Measurements from ENCODE around the gene C5orf63. TPM values are rescaled to one million over a fixed set of nuclear protein-coding genes. Genes with fewer than 3 reads are reported as not detected.
"Not testable (repeated sequence)": the region's sequence is repeated elsewhere in the genome, so short reads cannot be mapped to it uniquely, and the experiment has no call there.

C5orf63 gene
- total RNA-seq = 5.6 and 5.7 TPM in 2 replicates

DNA sequence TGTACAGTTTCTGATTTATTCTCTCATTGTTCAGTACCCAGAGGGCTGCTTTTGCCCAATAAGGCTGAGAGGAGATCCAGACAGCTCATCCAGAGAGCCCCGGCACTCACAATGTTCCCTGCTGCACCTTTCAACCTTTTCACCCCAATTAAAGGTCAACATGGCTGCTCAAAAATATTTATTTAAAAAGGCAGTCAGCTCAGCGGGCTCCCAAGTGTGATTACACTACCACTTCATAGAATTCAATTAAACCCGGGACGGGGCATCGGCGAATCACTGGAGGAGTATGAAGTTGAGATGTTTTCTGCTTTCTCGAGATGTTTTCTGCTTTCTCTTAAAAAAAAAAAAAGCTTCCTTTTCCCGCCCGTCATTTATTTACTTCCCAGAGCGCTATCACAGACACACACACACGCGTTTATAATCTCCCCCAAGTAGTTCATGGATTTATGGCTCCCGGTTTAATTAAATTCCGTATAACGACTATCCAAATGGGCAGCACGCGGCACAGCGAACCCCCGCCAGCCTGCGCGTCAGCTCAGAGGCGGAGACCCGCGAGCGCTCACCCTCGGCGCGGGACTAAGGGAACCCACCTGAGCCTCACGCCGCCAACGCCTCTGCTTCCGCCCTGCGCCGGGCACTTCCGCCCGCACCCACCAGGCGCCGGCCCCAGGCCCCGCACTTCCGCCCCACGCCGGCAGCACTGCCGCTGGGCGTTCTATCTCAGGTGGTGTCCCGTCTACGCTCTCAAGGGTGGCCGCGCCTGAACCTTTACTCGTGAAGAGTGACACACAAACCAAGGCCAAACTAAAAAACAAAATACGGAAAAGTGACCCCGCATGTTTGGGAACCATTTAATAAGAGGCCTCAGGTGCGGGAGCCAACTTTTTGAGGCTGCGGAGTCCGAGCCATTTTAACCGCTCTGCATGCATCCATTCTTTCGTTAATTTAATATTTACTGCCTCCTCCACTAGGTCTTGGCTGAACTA is at the start of gene C5orf63:
Gene C5orf63 (minus strand): TSS at position 642 of the 986 bp plus-strand sequence. CDS start 14,507 bp downstream, outside the sequence.
- intact Hi-C loops (cut with micrococcal nuclease) = loop anchor here (1.0 to 10.0 kb wide), 3 partner anchors 43 to 442 kb away; partner anchors contain the start of genes MARCHF3 and PRRC1
- H3K9me3 Mint-ChIP-seq = no peaks in the 10 kb centered on the region
- no peaks in the 10 kb centered on the region for H3K27me3 Mint-ChIP-seq
- peak within 1 kb of the TSS; percentile 90 for H3K27ac Mint-ChIP-seq
- H3K4me1 Mint-ChIP-seq = peaks cover 18% of the 10 kb centered on the region
- peaks cover 11% of the 10 kb centered on the region for H3K36me3 Mint-ChIP-seq (ENCODE audit: low read depth)
- DNase-seq = peak; percentile 91
- H3K4me3 Mint-ChIP-seq = peak within 1 kb of the TSS; percentile 91

- Mint-ChIP-seq H3K27me3 (peaks cover 4% of the 10 kb centered on the region), H3K4me1 (no peaks in the 10 kb centered on the region), H3K9me3 (peaks cover 12% of the 10 kb centered on the region), H3K36me3 (ENCODE audit: low read depth) (no peaks in the 10 kb centered on the region), H3K27ac (no peak overlapping the region), H3K4me3 (no peak overlapping the region)
- no peak for DNase-seq
- intact Hi-C loops (cut with micrococcal nuclease) = no loop called here
Observed at GRCh38 chr5:127112347-127112864, 39.1 kb upstream of the C5orf63 start.

- Mint-ChIP-seq H3K27ac (no peak overlapping the region), H3K36me3 (ENCODE audit: low read depth) (no peaks in the 10 kb centered on the region), H3K9me3 (peaks cover 14% of the 10 kb centered on the region), H3K27me3 (peaks cover 4% of the 10 kb centered on the region), H3K4me3 (no peak overlapping the region), H3K4me1 (no peaks in the 10 kb centered on the region)
- intact Hi-C loops (cut with micrococcal nuclease) = no loop called here
- no peak for DNase-seq
Observed at GRCh38 chr5:127111112-127111511, 37.8 kb upstream of the C5orf63 start.

GRCh38 chr5:127108624-127109260 is 35.4 kb upstream of the C5orf63 start:
- peaks cover 15% of the 10 kb centered on the region for H3K9me3 Mint-ChIP-seq
- H3K36me3 Mint-ChIP-seq (ENCODE audit: low read depth); intact Hi-C loops (cut with micrococcal nuclease); H3K27me3 Mint-ChIP-seq; H3K27ac Mint-ChIP-seq; H3K4me1 Mint-ChIP-seq; H3K4me3 Mint-ChIP-seq; DNase-seq: not testable (repeated sequence)

GRCh38 chr5:127101935-127102334 is 28.6 kb upstream of the C5orf63 start:
- no peak overlapping the region for H3K4me3 Mint-ChIP-seq
- intact Hi-C loops (cut with micrococcal nuclease) = no loop called here
- no peaks in the 10 kb centered on the region for H3K36me3 Mint-ChIP-seq (ENCODE audit: low read depth)
- no peak for DNase-seq
- H3K4me1 Mint-ChIP-seq = no peaks in the 10 kb centered on the region
- peaks cover 7% of the 10 kb centered on the region for H3K9me3 Mint-ChIP-seq
- H3K27me3 Mint-ChIP-seq = peaks cover 3% of the 10 kb centered on the region
- no peak overlapping the region for H3K27ac Mint-ChIP-seq

- no peak for DNase-seq
- Mint-ChIP-seq H3K4me3 (no peak overlapping the region), H3K36me3 (ENCODE audit: low read depth) (no peaks in the 10 kb centered on the region), H3K27ac (no peak overlapping the region), H3K9me3 (peaks cover 7% of the 10 kb centered on the region), H3K4me1 (no peaks in the 10 kb centered on the region), H3K27me3 (peaks cover 3% of the 10 kb centered on the region)
- intact Hi-C loops (cut with micrococcal nuclease) = no loop called here
Observed at GRCh38 chr5:127101533-127101932, 28.2 kb upstream of the C5orf63 start.

DNA sequence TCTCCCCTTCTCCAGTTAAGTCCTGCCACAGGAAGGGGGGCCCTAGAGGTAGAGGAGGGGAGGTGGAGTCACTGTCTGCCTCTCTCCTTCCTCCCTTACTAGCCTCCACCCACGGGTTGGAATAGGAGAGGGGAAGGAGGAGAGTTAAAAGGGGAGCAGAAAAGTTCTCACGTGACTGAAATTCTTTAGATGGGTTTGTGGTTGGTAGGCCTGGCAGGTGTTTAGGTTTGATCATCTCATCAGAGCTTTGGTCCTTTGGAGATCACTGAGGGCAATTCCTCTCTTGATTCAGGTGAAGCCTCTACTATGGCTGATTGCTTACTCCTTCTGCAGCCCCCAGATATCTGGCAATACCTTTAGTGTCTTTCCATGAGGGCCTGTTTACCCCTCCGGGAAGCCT is 24.9 kb upstream of the C5orf63 start:
- Mint-ChIP-seq H3K4me3 (no peak overlapping the region), H3K36me3 (ENCODE audit: low read depth) (no peaks in the 10 kb centered on the region), H3K4me1 (no peaks in the 10 kb centered on the region), H3K27ac (no peak overlapping the region), H3K27me3 (peaks cover 3% of the 10 kb centered on the region), H3K9me3 (peaks cover 3% of the 10 kb centered on the region)
- DNase-seq = no peak
- intact Hi-C loops (cut with micrococcal nuclease) = no loop called here

DNA sequence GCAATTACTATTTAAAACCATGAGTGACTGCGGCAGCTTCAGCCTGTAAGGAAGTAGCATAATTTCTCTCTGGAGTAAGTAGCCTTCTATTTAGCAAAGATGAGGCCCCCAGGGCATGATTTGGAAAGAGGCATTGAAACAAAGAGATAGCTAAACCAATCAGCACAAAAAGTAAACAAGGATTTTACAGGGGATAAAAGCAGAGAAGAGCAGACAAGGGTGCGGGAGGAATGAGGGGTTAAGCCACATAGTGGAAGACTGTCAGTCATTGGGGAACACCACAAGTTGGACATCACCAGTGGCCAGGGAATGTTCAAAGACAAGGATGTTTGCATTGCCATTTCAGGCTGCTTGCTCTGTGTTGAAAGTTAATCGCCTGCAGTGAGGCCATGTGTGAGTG is 24.0 kb upstream of the C5orf63 start:
- intact Hi-C loops (cut with micrococcal nuclease) = no loop called here
- Mint-ChIP-seq H3K9me3 (peaks cover under 1% of the 10 kb centered on the region), H3K27me3 (peaks cover under 1% of the 10 kb centered on the region), H3K4me3 (no peak overlapping the region), H3K4me1 (no peaks in the 10 kb centered on the region), H3K36me3 (ENCODE audit: low read depth) (no peaks in the 10 kb centered on the region), H3K27ac (no peak overlapping the region)
- DNase-seq = no peak

- no peaks in the 10 kb centered on the region for H3K9me3 Mint-ChIP-seq
- no peak overlapping the region for H3K27ac Mint-ChIP-seq
Observed at GRCh38 chr5:127096328-127096993, 23.2 kb upstream of the C5orf63 start.

DNA sequence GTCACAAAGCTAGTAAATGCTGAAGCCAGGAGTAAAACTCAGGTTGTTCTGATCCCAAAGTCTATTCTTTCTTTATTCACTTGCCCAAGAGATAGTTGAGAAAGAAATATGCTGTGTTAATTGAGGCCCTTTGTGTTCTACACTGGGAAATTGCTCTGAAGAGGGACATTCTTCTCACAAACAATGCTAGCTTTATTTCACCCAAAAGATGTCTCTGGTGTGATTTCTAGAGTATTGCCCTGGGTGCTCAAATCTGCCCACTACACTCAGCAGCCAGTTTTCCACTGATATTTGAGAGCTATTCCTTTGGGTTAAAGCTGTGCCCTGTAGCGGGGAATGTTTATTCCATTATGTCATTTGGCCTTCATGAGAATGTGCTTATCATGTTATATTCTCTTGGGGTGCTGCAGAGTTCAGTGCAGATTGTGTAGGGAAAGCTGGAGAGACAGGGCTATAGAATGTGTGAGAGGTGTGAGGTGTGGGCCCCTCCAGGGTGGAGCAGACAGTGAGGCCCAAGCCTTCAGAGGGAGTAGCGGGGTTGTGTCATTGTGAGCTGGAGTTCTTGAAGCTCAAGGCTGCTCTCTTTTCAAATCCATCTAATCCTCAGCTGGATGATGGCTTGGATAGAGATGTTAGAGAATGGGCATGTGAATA is 21.0 kb upstream of the C5orf63 start:
- no peaks in the 10 kb centered on the region for H3K9me3 Mint-ChIP-seq
- no peak overlapping the region for H3K27ac Mint-ChIP-seq
- no peaks in the 10 kb centered on the region for H3K27me3 Mint-ChIP-seq
- H3K4me3 Mint-ChIP-seq = no peak overlapping the region
- peaks cover under 1% of the 10 kb centered on the region for H3K4me1 Mint-ChIP-seq
- intact Hi-C loops (cut with micrococcal nuclease) = no loop called here
- no peaks in the 10 kb centered on the region for H3K36me3 Mint-ChIP-seq (ENCODE audit: low read depth)
- DNase-seq = no peak

More at GRCh38 chr5:127096328-127096993, 23.2 kb upstream of the C5orf63 start:
- H3K4me1 Mint-ChIP-seq = no peaks in the 10 kb centered on the region
- H3K4me3 Mint-ChIP-seq = no peak overlapping the region
- no peaks in the 10 kb centered on the region for H3K36me3 Mint-ChIP-seq (ENCODE audit: low read depth)
- H3K27me3 Mint-ChIP-seq = no peaks in the 10 kb centered on the region
- intact Hi-C loops (cut with micrococcal nuclease) = no loop called here
- no peak for DNase-seq

GRCh38 chr5:127092690-127093089 is 19.4 kb upstream of the C5orf63 start:
- Mint-ChIP-seq H3K4me1 (peaks cover 8% of the 10 kb centered on the region), H3K27ac (no peak overlapping the region), H3K9me3 (no peaks in the 10 kb centered on the region), H3K27me3 (peaks cover 3% of the 10 kb centered on the region), H3K4me3 (no peak overlapping the region), H3K36me3 (ENCODE audit: low read depth) (no peaks in the 10 kb centered on the region)
- no peak for DNase-seq
- intact Hi-C loops (cut with micrococcal nuclease) = no loop called here

- peaks cover 3% of the 10 kb centered on the region for H3K27me3 Mint-ChIP-seq
- no peaks in the 10 kb centered on the region for H3K36me3 Mint-ChIP-seq (ENCODE audit: low read depth)
- H3K4me3 Mint-ChIP-seq = no peak overlapping the region
- H3K27ac Mint-ChIP-seq = no peak overlapping the region
- no peak for DNase-seq
- peaks cover 8% of the 10 kb centered on the region for H3K4me1 Mint-ChIP-seq
- no peaks in the 10 kb centered on the region for H3K9me3 Mint-ChIP-seq
- intact Hi-C loops (cut with micrococcal nuclease) = no loop called here
Observed at GRCh38 chr5:127089191-127089590, 15.9 kb upstream of the C5orf63 start.

GRCh38 chr5:127088251-127088650 is 14.9 kb upstream of the C5orf63 start:
- no peak for DNase-seq
- intact Hi-C loops (cut with micrococcal nuclease) = no loop called here
- no peak overlapping the region for H3K27ac Mint-ChIP-seq
- H3K9me3 Mint-ChIP-seq = no peaks in the 10 kb centered on the region
- H3K4me3 Mint-ChIP-seq = no peak overlapping the region
- no peaks in the 10 kb centered on the region for H3K36me3 Mint-ChIP-seq (ENCODE audit: low read depth)
- peaks cover 3% of the 10 kb centered on the region for H3K27me3 Mint-ChIP-seq
- peaks cover 8% of the 10 kb centered on the region for H3K4me1 Mint-ChIP-seq
